Panc1 (cell line): ENCODE data around the gene VAPA. TPM values are rescaled to one million over a fixed set of nuclear protein-coding genes. Genes with fewer than 3 reads are reported as not detected.

Source experiments
- ATAC-seq: fragments of 200-7000 bp; cut with Tn5 transposase; 2 replicates; pipeline ENCODE4 v1.9.1; 2020; ENCODE audit warnings: mild to moderate bottlenecking, moderate library complexity
- BruUV-seq: library from RNA; stranded (reverse); fragments of 400-500 nt; replicated peaks from 2 replicates; lab custom pipeline; 2021; lab: Mats Ljungman, UMichigan
- CTCF ChIA-PET: fragments of 300-600 bp; sonication (Branson Sonifier 250); formaldehyde crosslinking; loops from one replicate; lab custom pipeline; 2022; ENCODE audit warnings: antibody characterized with exemption; lab: Charles Lee
- POLR2A ChIA-PET: fragments of 300-600 bp; sonication (Branson Sonifier 250); formaldehyde crosslinking; loops from one replicate; lab custom pipeline; 2022; ENCODE audit warnings: antibody characterized with exemption; lab: Charles Lee
- DNase-seq: peaks from one replicate; pipeline ENCODE4 v3.0.0-alpha.2; 2010; ENCODE audit warnings: low read depth, low spot score
- H3K27ac ChIP-seq: 2 replicates; pipeline ENCODE4 v1.5.1; 2011; ENCODE audit warnings: mild to moderate bottlenecking, low read length, inconsistent platforms
- H3K27me3 ChIP-seq: fragments of 200-500 bp; sonication (Bioruptor generic); 2 replicates; pipeline ENCODE4 v1.6.0; 2014; ENCODE audit warnings: low read length, inconsistent platforms; ENCODE audit not compliant: control insufficient read depth, insufficient read depth
- H3K36me3 ChIP-seq: fragments of 200-500 bp; sonication (Bioruptor generic); 2 replicates; pipeline ENCODE4 v1.5.1; 2014; ENCODE audit warnings: inconsistent platforms, mild to moderate bottlenecking, low read length, moderate library complexity; ENCODE audit not compliant: control insufficient read depth, insufficient read depth
- H3K4me1 ChIP-seq: 2 replicates; pipeline ENCODE4 v1.5.1; 2011; ENCODE audit warnings: inconsistent platforms, mild to moderate bottlenecking, low read length, moderate library complexity; ENCODE audit not compliant: control insufficient read depth, insufficient read depth
- H3K4me3 ChIP-seq, 2 experiments: 2 replicates each; pipeline ENCODE4 v1.5.1; 2011 to 2012; ENCODE audit warnings: low read depth in 2 of 2, low read length in 2 of 2, mild to moderate bottlenecking in 2 of 2, inconsistent platforms in 1 of 2, moderate library complexity in 1 of 2
- H3K9me3 ChIP-seq: fragments of 200-500 bp; sonication (Bioruptor generic); 2 replicates; pipeline ENCODE4 v1.5.1; 2014; ENCODE audit warnings: low read depth, mild to moderate bottlenecking, inconsistent platforms, low read length, moderate library complexity; ENCODE audit not compliant: control insufficient read depth, insufficient read depth
- POLR2AphosphoS5 ChIP-seq: IDR thresholded peaks from 2 replicates; pipeline ENCODE4 v1.6.1; 2012; ENCODE audit warnings: mild to moderate bottlenecking, low read depth, low read length, moderate library complexity
- SIN3A ChIP-seq: IDR thresholded peaks from 2 replicates; pipeline ENCODE4 v1.6.1; 2012; ENCODE audit warnings: low read depth, mild to moderate bottlenecking, low read length, moderate library complexity, borderline replicate concordance; ENCODE audit not compliant: insufficient read depth
- TCF7L2 ChIP-seq: IDR thresholded peaks from 2 replicates; pipeline ENCODE4 v1.6.1; 2011; ENCODE audit warnings: mild to moderate bottlenecking, low read depth, low read length, inconsistent platforms
- in situ Hi-C: cut with HindIII; loops from 2 replicates; pipeline ENCODE4 v1.10.0; 2016; ENCODE audit warnings: low sequenced_read_pairs, low pct_unique_long_range_greater_than_20kb
- intact Hi-C: fragments of 100-400 bp; cut with micrococcal nuclease; formaldehyde crosslinking; loops from one replicate; pipeline ENCODE4 v1.10.0; 2022; ENCODE audit not compliant: unreplicated experiment
- total RNA-seq: library from RNA; stranded (reverse); gene quantifications from one replicate; pipeline ENCODE4 v1.2.1, GENCODE V29; 2021; ENCODE audit not compliant: unreplicated experiment
- TF ChIP-seq, protein P1 (sequence below), 2 experiments: IDR thresholded peaks; 2 replicates each; pipeline ENCODE4 v1.6.1; 2011 to 2012; ENCODE audit warnings: low read depth in 2 of 2, control low read depth in 1 of 2, low read length in 1 of 2, mild to moderate bottlenecking in 1 of 2, moderate library complexity in 1 of 2; ENCODE audit not compliant: insufficient read depth in 1 of 2
- TF ChIP-seq, protein P2 (sequence below): fragments of 450-650 bp; IDR thresholded peaks from 2 replicates; pipeline ENCODE4 v1.5.1; 2017; ENCODE audit warnings: mild to moderate bottlenecking

Gene VAPA
- total RNA-seq, 1 experiment from 2014 or later, result 228 TPM

DNA sequence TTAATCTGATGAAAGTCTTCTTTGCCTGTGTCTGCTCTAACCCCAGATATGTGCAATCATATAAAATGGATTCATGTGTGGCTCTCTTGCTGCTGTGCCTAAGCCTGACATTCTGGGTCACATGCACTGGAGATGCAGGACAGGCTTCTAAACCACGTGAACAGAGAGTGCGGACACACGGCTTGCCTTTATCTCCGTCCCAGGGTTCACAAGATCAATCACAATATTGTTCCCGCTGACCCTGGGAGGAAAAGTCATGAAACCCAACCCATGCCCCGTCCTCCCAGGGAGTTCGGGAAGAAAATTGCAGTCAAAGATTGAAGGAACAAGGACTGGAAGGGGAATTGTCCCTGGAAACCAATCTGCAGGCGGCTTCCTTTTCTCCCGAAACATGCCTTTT is 74.8 kb downstream of the VAPA start:
- no TSS peak for BruUV-seq
- Histone ChIP-seq H3K27me3 (no peaks in the 10 kb centered on the region), H3K4me3 (no peak overlapping the region), H3K4me1 (peaks cover 13% of the 10 kb centered on the region), H3K36me3 (no peaks in the 10 kb centered on the region), H3K27ac (peak overlapping the region; percentile 15; the same call in 1 of the 2 replicates), H3K9me3 (no peaks in the 10 kb centered on the region)
- intact Hi-C loops, result no loop called here
- DNase-seq (no peak), ATAC-seq (no peak)
- in situ Hi-C loops, result no loop called here
- TF ChIP-seq, protein P1, sequence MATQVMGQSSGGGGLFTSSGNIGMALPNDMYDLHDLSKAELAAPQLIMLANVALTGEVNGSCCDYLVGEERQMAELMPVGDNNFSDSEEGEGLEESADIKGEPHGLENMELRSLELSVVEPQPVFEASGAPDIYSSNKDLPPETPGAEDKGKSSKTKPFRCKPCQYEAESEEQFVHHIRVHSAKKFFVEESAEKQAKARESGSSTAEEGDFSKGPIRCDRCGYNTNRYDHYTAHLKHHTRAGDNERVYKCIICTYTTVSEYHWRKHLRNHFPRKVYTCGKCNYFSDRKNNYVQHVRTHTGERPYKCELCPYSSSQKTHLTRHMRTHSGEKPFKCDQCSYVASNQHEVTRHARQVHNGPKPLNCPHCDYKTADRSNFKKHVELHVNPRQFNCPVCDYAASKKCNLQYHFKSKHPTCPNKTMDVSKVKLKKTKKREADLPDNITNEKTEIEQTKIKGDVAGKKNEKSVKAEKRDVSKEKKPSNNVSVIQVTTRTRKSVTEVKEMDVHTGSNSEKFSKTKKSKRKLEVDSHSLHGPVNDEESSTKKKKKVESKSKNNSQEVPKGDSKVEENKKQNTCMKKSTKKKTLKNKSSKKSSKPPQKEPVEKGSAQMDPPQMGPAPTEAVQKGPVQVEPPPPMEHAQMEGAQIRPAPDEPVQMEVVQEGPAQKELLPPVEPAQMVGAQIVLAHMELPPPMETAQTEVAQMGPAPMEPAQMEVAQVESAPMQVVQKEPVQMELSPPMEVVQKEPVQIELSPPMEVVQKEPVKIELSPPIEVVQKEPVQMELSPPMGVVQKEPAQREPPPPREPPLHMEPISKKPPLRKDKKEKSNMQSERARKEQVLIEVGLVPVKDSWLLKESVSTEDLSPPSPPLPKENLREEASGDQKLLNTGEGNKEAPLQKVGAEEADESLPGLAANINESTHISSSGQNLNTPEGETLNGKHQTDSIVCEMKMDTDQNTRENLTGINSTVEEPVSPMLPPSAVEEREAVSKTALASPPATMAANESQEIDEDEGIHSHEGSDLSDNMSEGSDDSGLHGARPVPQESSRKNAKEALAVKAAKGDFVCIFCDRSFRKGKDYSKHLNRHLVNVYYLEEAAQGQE (IDR thresholded peaks at IDR 0.05; ENCODE audit: insufficient read depth in 1 of 2, low read depth in 2 of 2, low read length in 1 of 2), result no peak
- TF ChIP-seq SIN3A, result no peak
- TF ChIP-seq POLR2AphosphoS5, result no peak
- TF ChIP-seq, protein P2, sequence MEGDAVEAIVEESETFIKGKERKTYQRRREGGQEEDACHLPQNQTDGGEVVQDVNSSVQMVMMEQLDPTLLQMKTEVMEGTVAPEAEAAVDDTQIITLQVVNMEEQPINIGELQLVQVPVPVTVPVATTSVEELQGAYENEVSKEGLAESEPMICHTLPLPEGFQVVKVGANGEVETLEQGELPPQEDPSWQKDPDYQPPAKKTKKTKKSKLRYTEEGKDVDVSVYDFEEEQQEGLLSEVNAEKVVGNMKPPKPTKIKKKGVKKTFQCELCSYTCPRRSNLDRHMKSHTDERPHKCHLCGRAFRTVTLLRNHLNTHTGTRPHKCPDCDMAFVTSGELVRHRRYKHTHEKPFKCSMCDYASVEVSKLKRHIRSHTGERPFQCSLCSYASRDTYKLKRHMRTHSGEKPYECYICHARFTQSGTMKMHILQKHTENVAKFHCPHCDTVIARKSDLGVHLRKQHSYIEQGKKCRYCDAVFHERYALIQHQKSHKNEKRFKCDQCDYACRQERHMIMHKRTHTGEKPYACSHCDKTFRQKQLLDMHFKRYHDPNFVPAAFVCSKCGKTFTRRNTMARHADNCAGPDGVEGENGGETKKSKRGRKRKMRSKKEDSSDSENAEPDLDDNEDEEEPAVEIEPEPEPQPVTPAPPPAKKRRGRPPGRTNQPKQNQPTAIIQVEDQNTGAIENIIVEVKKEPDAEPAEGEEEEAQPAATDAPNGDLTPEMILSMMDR, result no peak
- TF ChIP-seq TCF7L2, result no peak
- ChIA-PET CTCF (interaction anchor here (0.6 kb wide), 1 partner anchor 11 kb away, joined by 3 read pairs; no protein-coding TSS in a partner anchor), POLR2A (no interaction called here)

DNA sequence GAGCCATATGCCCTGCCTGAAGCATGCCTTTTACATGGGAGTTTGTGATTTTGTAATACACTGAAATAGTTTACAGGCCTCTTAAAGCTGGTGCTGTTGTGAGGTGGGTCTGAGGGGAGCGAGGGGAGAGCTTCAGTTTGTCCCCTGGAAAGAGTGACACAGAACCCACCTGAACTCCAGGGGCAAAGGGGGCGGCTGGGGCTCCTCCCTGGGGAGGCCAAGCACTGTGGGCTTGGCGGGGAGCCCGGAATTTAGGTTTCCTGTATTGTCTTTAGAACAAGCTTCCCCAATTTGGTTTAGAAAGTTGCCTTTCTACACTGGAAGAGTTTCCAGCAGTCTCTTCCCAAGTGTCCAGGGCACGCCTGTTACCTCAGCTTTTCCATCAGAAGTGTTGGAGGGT is 75.7 kb downstream of the VAPA start:
- ATAC-seq (no peak), DNase-seq (no peak)
- POLR2A ChIA-PET, result no interaction called here
- no peak overlapping the region for H3K27ac ChIP-seq
- no peak overlapping the region for H3K4me3 ChIP-seq
- H3K27me3 ChIP-seq, result no peaks in the 10 kb centered on the region
- H3K36me3 ChIP-seq, result no peaks in the 10 kb centered on the region
- in situ Hi-C loops, result no loop called here
- peaks cover 13% of the 10 kb centered on the region for H3K4me1 ChIP-seq
- no peaks in the 10 kb centered on the region for H3K9me3 ChIP-seq
- TF ChIP-seq POLR2AphosphoS5 (no peak), TCF7L2 (no peak), SIN3A (no peak)
- TF ChIP-seq, protein P2, result no peak
- TF ChIP-seq, protein P1 (IDR thresholded peaks at IDR 0.05; ENCODE audit: insufficient read depth in 1 of 2, low read depth in 2 of 2, low read length in 1 of 2), result no peak
- intact Hi-C loops, result no loop called here
- CTCF ChIA-PET, result no interaction called here
- BruUV-seq, result no TSS peak
